Lower leg skin (tissue), 4 donors: Measurements from ENCODE around the gene SDK1. TPM values are rescaled to one million over a fixed set of nuclear protein-coding genes. Genes with fewer than 3 reads are reported as not detected.
A peak's percentile ranks its signal among the peaks of the same experiment; 100 is the strongest.

Experiments used
- DNase-seq, 2 donors: peaks; one replicate each; pipeline ENCODE4 v3.0.0-alpha.2; 2019; ENCODE audit warnings: low spot score in 2 of 2
- H3K4me3 ChIP-seq: fragments of 200-600 bp; sonication (generic); 2 replicates; pipeline ENCODE4 v1.5.1; 2017; ENCODE audit warnings: mild to moderate bottlenecking, low read depth; ENCODE audit not compliant: poor library complexity, severe bottlenecking
- POLR2A ChIP-seq, 2 donors: fragments of 450-650 bp; IDR thresholded peaks; one replicate each; pipeline ENCODE4 v1.6.1; 2016 to 2017; ENCODE audit warnings: antibody characterized with exemption in 2 of 2, mild to moderate bottlenecking in 1 of 2, moderate library complexity in 1 of 2
- WGBS, 2 donors: methylation state at CpG; one replicate each; pipeline ENCODE4 v1.1.5; 2018; 5-methylcytosine and 5-hydroxymethylcytosine counted together
- intact Hi-C: fragments of 100-400 bp; cut with DNase I; formaldehyde crosslinking; loops from one replicate; pipeline ENCODE4 v1.15.0; 2023; ENCODE audit warnings: low total_unique reads
- total RNA-seq, 4 donors: library from RNA; depleted of rRNA; stranded (reverse); fragments of >200 nt; gene quantifications; one replicate each; pipeline ENCODE4 v1.1.0, GENCODE V29; 2016
- TF ChIP-seq, protein P1 (sequence below), 3 donors: fragments of 450-650 bp; IDR thresholded peaks; one replicate each; pipeline ENCODE4 v1.5.1; 2016; ENCODE audit warnings: antibody characterized with exemption in 3 of 3, mild to moderate bottlenecking in 3 of 3, moderate library complexity in 2 of 3

Gene SDK1
- total RNA-seq, 4 donors from 2014 or later: 1.9 to 7.2 (median 5.1) TPM

GRCh38 chr7:3860932-3861331 is 559.9 kb downstream of the SDK1 start:
- WGBS, 2 donors: 77 to 80% methylated on average over 9 of the region's 9 CpGs
- no peak for DNase-seq
- no peak for TF ChIP-seq POLR2A (IDR thresholded peaks at IDR 0.05)
- no peak overlapping the region for H3K4me3 ChIP-seq
- intact Hi-C loops: no loop called here

DNA sequence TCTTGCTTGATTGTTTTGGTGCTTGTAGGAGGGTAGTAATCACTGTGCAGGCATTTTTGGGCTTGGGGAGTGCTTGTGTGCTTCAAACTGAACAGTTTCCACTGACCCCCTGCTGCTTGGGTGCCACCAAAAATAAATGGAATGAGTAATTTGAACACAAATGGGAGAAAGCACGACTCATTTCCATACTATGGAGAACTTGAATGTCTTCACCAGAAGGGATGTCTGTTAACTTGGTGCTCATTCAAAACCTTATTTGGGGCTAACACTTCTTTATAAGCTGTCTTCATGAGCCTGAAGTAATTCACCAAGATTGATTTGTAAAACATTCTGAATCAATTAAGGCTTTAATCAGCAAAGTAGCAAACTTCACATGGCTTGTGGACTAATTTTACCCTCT is 560.3 kb downstream of the SDK1 start:
- TF ChIP-seq, protein P1, sequence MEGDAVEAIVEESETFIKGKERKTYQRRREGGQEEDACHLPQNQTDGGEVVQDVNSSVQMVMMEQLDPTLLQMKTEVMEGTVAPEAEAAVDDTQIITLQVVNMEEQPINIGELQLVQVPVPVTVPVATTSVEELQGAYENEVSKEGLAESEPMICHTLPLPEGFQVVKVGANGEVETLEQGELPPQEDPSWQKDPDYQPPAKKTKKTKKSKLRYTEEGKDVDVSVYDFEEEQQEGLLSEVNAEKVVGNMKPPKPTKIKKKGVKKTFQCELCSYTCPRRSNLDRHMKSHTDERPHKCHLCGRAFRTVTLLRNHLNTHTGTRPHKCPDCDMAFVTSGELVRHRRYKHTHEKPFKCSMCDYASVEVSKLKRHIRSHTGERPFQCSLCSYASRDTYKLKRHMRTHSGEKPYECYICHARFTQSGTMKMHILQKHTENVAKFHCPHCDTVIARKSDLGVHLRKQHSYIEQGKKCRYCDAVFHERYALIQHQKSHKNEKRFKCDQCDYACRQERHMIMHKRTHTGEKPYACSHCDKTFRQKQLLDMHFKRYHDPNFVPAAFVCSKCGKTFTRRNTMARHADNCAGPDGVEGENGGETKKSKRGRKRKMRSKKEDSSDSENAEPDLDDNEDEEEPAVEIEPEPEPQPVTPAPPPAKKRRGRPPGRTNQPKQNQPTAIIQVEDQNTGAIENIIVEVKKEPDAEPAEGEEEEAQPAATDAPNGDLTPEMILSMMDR (IDR thresholded peaks at IDR 0.05): no peak
- no peak for TF ChIP-seq POLR2A (IDR thresholded peaks at IDR 0.05)
- no peak overlapping the region for H3K4me3 ChIP-seq
- intact Hi-C loops: no loop called here
- WGBS, 2 donors: 49 to 50% methylated on average over 1 of the region's 1 CpG
- no peak for DNase-seq

- no peak for TF ChIP-seq POLR2A (IDR thresholded peaks at IDR 0.05)
- TF ChIP-seq, protein P1 (IDR thresholded peaks at IDR 0.05): no peak
- 11 to 16% methylated on average over 5 of the region's 5 CpGs for WGBS, 2 donors
- intact Hi-C loops: no loop called here
- no peak overlapping the region for H3K4me3 ChIP-seq
- peak in 1 of 2 donors; percentile 63 for DNase-seq
Observed at GRCh38 chr7:3861941-3862340, 560.9 kb downstream of the SDK1 start.

GRCh38 chr7:3862774-3863173 is 561.7 kb downstream of the SDK1 start:
- no peak for TF ChIP-seq POLR2A (IDR thresholded peaks at IDR 0.05)
- TF ChIP-seq, protein P1 (IDR thresholded peaks at IDR 0.05): no peak
- no peak overlapping the region for H3K4me3 ChIP-seq
- intact Hi-C loops: no loop called here
- 85 to 92% methylated on average over 3 to 4 of the region's 4 CpGs for WGBS, 2 donors
- DNase-seq: no peak

- intact Hi-C loops: no loop called here
- 54 to 57% methylated on average over 5 of the region's 5 CpGs for WGBS, 2 donors
- H3K4me3 ChIP-seq: no peak overlapping the region
- TF ChIP-seq, protein P1 (IDR thresholded peaks at IDR 0.05): no peak
- TF ChIP-seq POLR2A (IDR thresholded peaks at IDR 0.05): no peak
- DNase-seq: peak in 1 of 2 donors; percentile 43
Observed at GRCh38 chr7:3866277-3866676, 565.2 kb downstream of the SDK1 start.

DNA sequence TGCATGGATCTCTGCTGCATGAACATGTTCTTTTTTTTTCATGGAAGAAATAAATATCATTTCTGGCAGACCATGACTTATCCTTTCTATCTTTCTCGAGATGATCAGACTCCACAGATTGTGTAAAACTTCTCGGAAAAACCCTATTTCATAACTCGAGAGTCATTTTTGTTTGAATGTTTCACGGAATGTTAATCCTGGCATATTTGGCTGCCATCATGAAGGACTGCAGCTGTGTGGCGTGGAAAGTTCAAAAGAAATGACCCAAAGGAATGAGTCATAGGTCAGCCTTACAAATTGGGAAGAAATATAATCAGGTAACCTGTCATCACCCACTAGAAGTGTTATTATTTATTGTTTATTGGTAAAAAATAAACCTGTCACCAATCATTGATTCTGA is 566.8 kb downstream of the SDK1 start:
- no peak for TF ChIP-seq POLR2A (IDR thresholded peaks at IDR 0.05)
- TF ChIP-seq, protein P1 (IDR thresholded peaks at IDR 0.05): no peak
- intact Hi-C loops: no loop called here
- no peak overlapping the region for H3K4me3 ChIP-seq
- 65 to 67% methylated on average over 5 of the region's 5 CpGs for WGBS, 2 donors
- no peak for DNase-seq
